Epidermal melanocyte (primary cell): ENCODE results near the gene THOC7.

ENCODE experiments used
- DNase-seq: peaks from one replicate; pipeline ENCODE4 v3.0.0; 2011; ENCODE audit warnings: low spot score; ENCODE audit not compliant: insufficient read length

THOC7 gene

GRCh38 chr3:63863150-63864007, at the start of gene THOC7, which contains the start of gene ATXN7:
Gene THOC7, minus strand, starts transcription at chr3:63863805. Its CDS starts 15 bp downstream, at chr3:63863790.
Gene ATXN7, plus strand, starts transcription at chr3:63863867. Its CDS starts 48,732 bp downstream, at chr3:63912599.
- DNase-seq = peak; percentile 61

- no peak for DNase-seq
Observed at GRCh38 chr3:63912768-63913588, 49.4 kb upstream of the THOC7 start.

- peak; percentile 91 for DNase-seq
Observed at GRCh38 chr3:63911873-63912767, 48.5 kb upstream of the THOC7 start, which contains the start of gene SCAANT1. Gene SCAANT1, minus strand, starts transcription at chr3:63912383.

GRCh38 chr3:63911509-63911872, 47.9 kb upstream of the THOC7 start:
- DNase-seq = no peak

- no peak for DNase-seq
Observed at GRCh38 chr3:63910891-63911290, 47.3 kb upstream of the THOC7 start.

GRCh38 chr3:63910001-63910400, 46.4 kb upstream of the THOC7 start:
- DNase-seq = no peak

- DNase-seq = no peak
Observed at GRCh38 chr3:63909431-63909830, 45.8 kb upstream of the THOC7 start.

GRCh38 chr3:63908776-63909175, 45.2 kb upstream of the THOC7 start:
- no peak for DNase-seq

GRCh38 chr3:63908081-63908736, 44.6 kb upstream of the THOC7 start:
- no peak for DNase-seq

- no peak for DNase-seq
Observed at GRCh38 chr3:63905731-63906620, 42.4 kb upstream of the THOC7 start.

GRCh38 chr3:63900459-63900858, 36.9 kb upstream of the THOC7 start:
- DNase-seq = no peak

GRCh38 chr3:63900010-63900409, 36.4 kb upstream of the THOC7 start:
- no peak for DNase-seq

GRCh38 chr3:63896332-63897030, 32.9 kb upstream of the THOC7 start:
- no peak for DNase-seq

- DNase-seq = no peak
Observed at GRCh38 chr3:63895422-63896189, 32.0 kb upstream of the THOC7 start.

- DNase-seq = no peak
Observed at GRCh38 chr3:63892773-63893352, 29.3 kb upstream of the THOC7 start.

- no peak for DNase-seq
Observed at GRCh38 chr3:63891518-63891917, 27.9 kb upstream of the THOC7 start.

- DNase-seq = no peak
Observed at GRCh38 chr3:63886858-63887257, 23.3 kb upstream of the THOC7 start.

GRCh38 chr3:63880653-63881052, 17.0 kb upstream of the THOC7 start:
- DNase-seq = no peak
